Renal cortical epithelial cell (primary cell): ENCODE results near the gene RNGTT. TPM values are rescaled to one million over a fixed set of nuclear protein-coding genes. Genes with fewer than 3 reads are reported as not detected.

Experiments
- total RNA-seq: library from RNA; depleted of rRNA; stranded (reverse); fragments of >200 nt; gene quantifications from 2 replicates; pipeline ENCODE4 v1.2.3, GENCODE V29; 2014

Gene RNGTT
- total RNA-seq, 1 donor from 2014 or later, result 27.1 TPM

Other genes with a start within 250 kb of the RNGTT start
- 35.3 and 110 TPM in 2 replicates for gene PNRC1, start 117.1 kb upstream of the RNGTT start, total RNA-seq
- 4.0 and 5.7 TPM in 2 replicates for gene SRSF12, start 154.5 kb upstream of the RNGTT start, total RNA-seq
- gene PM20D2, start 182.4 kb upstream of the RNGTT start, total RNA-seq, result 21.5 and 28.7 TPM in 2 replicates